ENCODE data around the gene CITED1. TPM values are rescaled to one million over a fixed set of nuclear protein-coding genes. Genes with fewer than 3 reads are reported as not detected.

CITED1 gene
- total RNA-seq, 1 donor from 2014 or later: 6.0 TPM

GRCh38 chrX:72347366-72347765 lies 41.7 kb upstream of the CITED1 start:
- H3K4me3 Mint-ChIP-seq: no peak overlapping the region
- H3K27ac Mint-ChIP-seq: no peak overlapping the region
- peaks cover 10% of the 10 kb centered on the region for H3K36me3 Mint-ChIP-seq
- DNase-seq (ENCODE audit: extremely low spot score, unreplicated experiment): no peak
- no peaks in the 10 kb centered on the region for H3K9me3 Mint-ChIP-seq
- H3K4me1 Mint-ChIP-seq (ENCODE audit: unreplicated experiment): no peaks in the 10 kb centered on the region
- TF ChIP-seq, protein P1, sequence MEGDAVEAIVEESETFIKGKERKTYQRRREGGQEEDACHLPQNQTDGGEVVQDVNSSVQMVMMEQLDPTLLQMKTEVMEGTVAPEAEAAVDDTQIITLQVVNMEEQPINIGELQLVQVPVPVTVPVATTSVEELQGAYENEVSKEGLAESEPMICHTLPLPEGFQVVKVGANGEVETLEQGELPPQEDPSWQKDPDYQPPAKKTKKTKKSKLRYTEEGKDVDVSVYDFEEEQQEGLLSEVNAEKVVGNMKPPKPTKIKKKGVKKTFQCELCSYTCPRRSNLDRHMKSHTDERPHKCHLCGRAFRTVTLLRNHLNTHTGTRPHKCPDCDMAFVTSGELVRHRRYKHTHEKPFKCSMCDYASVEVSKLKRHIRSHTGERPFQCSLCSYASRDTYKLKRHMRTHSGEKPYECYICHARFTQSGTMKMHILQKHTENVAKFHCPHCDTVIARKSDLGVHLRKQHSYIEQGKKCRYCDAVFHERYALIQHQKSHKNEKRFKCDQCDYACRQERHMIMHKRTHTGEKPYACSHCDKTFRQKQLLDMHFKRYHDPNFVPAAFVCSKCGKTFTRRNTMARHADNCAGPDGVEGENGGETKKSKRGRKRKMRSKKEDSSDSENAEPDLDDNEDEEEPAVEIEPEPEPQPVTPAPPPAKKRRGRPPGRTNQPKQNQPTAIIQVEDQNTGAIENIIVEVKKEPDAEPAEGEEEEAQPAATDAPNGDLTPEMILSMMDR (conservative IDR thresholded peaks at IDR 0.05): no peak
- no peaks in the 10 kb centered on the region for H3K27me3 Mint-ChIP-seq

DNA sequence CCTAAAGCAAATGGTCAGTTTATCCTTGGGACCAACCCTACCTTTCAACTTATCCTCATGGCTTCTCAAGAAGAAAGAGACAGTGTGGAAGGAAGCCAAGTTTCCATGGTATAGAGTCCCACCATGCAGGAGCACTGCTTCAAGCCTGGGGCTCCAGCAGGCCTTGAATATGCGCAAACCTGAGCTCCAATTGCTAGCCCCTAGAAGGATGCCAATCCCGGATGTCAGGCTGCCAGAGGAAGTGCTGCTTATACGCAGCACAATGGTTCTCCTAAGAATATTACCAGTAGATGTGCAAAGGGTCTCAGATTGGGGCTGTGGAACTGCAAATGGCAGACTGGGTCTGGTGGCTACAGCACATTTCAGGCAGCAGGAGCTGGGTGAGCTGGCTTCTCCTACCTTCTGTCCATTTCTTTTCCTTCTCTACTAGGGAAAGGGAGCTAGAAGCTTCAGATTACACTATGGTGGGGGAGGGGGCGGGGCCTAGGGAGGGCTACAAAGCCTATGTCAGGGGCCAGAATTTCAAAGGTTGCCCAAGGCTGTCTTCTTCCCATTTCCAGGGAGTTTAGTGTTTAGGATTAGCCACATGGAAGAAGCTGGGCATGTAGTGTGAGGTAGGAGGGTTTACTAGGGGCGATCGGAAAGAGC lies 40.7 kb upstream of the CITED1 start:
- TF ChIP-seq, protein P1 (conservative IDR thresholded peaks at IDR 0.05): no peak
- no peak for DNase-seq (ENCODE audit: extremely low spot score, unreplicated experiment)
- no peak overlapping the region for H3K4me3 Mint-ChIP-seq
- H3K27me3 Mint-ChIP-seq: no peaks in the 10 kb centered on the region
- no peak overlapping the region for H3K27ac Mint-ChIP-seq
- no peaks in the 10 kb centered on the region for H3K9me3 Mint-ChIP-seq
- H3K36me3 Mint-ChIP-seq: peaks cover 10% of the 10 kb centered on the region
- H3K4me1 Mint-ChIP-seq (ENCODE audit: unreplicated experiment): no peaks in the 10 kb centered on the region

DNA sequence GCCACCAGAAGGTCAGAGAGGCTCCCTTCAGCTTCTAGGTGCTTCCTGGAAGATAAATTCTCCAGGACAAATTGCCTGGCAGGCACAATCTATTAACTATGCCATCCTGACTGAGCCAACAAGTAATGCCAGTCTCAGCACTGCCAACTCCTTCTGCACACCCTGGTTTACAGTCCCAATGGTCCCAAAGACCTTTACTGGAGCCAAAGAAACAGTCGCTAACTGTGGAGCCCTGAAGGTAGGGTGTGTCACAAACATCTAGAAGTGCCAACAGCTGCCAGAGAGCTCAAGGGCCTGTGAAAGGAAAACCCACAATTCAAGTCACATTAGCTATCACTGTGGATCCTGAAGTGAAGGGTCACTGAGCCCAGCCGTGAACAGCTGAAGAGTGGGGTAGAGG lies 34.9 kb upstream of the CITED1 start:
- no peak for DNase-seq (ENCODE audit: extremely low spot score, unreplicated experiment)
- Mint-ChIP-seq H3K9me3 (peaks cover 5% of the 10 kb centered on the region), H3K27me3 (no peaks in the 10 kb centered on the region), H3K36me3 (peaks cover 4% of the 10 kb centered on the region), H3K4me1 (ENCODE audit: unreplicated experiment) (no peaks in the 10 kb centered on the region), H3K27ac (no peak overlapping the region), H3K4me3 (no peak overlapping the region)
- TF ChIP-seq, protein P1 (conservative IDR thresholded peaks at IDR 0.05): no peak

- H3K27me3 Mint-ChIP-seq: no peaks in the 10 kb centered on the region
- TF ChIP-seq, protein P1 (conservative IDR thresholded peaks at IDR 0.05): no peak
- H3K27ac Mint-ChIP-seq: no peak overlapping the region
- H3K36me3 Mint-ChIP-seq: peaks cover 4% of the 10 kb centered on the region
- DNase-seq (ENCODE audit: extremely low spot score, unreplicated experiment): no peak
- H3K4me3 Mint-ChIP-seq: no peak overlapping the region
- H3K9me3 Mint-ChIP-seq: peaks cover 5% of the 10 kb centered on the region
- no peaks in the 10 kb centered on the region for H3K4me1 Mint-ChIP-seq (ENCODE audit: unreplicated experiment)
Observed at GRCh38 chrX:72340041-72340440, 34.3 kb upstream of the CITED1 start.

DNA sequence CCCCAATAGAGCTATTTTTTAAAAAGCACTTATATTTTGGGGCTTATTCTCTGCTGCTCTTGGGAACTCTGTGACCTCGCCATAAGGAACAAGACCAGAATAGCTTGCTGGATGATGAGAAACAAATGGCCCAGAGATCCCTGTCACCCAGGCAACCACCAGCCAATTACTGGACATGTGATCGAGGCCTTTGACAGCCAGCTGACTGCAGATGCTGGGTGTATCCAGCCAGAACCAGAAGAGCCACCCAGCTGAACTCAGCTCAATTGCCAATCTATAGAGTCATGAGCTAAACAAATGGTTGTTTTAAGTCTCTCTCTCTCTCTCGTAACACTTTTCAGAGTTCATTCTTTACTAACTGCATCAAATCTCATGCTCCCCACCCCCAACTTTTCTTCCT lies 24.4 kb upstream of the CITED1 start:
- Mint-ChIP-seq H3K27ac (no peak overlapping the region), H3K27me3 (no peaks in the 10 kb centered on the region), H3K4me3 (no peak overlapping the region), H3K4me1 (ENCODE audit: unreplicated experiment) (peaks cover 10% of the 10 kb centered on the region), H3K9me3 (peaks cover 16% of the 10 kb centered on the region), H3K36me3 (peaks cover 15% of the 10 kb centered on the region)
- TF ChIP-seq, protein P1 (conservative IDR thresholded peaks at IDR 0.05): no peak
- no peak for DNase-seq (ENCODE audit: extremely low spot score, unreplicated experiment)
